ENCODE results near the gene CIAO2B. TPM values are rescaled to one million over a fixed set of nuclear protein-coding genes. Genes with fewer than 3 reads are reported as not detected.
A peak's percentile ranks its signal among the peaks of the same experiment; 100 is the strongest.
"Not testable (repeated sequence)": the region's sequence is repeated elsewhere in the genome, so short reads cannot be mapped to it uniquely, and the experiment has no call there.

CIAO2B gene
- total RNA-seq, 6 experiments from 2014 or later = 90.9 to 108 (median 98.6) TPM

DNA sequence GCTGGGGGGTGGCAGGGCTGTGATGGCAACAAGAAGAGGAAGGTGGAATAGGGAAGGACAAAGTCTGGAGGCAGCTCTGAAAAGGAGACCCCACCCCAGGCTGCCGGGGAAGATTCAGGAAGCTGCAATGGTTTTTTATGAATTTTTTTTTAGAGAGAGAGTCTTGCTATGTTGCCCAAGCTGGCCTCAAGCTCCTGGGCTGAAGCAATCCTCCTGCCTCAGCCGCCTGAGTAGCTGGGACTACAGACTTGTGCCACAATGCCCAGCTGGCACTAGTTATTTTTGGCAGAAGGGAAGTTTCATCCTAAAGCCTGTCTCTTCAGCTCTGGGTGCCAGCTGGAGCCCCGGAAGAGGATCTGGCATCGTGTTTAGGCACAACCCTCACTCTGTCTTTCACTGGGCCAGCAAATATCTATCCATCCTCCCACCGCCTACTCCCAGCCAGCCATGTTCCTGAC is 25.5 kb upstream of the CIAO2B start:
- Mint-ChIP-seq H3K36me3 (ENCODE audit: low read depth) (no peaks in the 10 kb centered on the region), H3K4me3 (no peak overlapping the region), H3K9me3 (no peaks in the 10 kb centered on the region), H3K4me1 (ENCODE audit: low read depth) (no peaks in the 10 kb centered on the region), H3K27me3 (ENCODE audit: insufficient read depth) (peaks cover 26% of the 10 kb centered on the region), H3K27ac (no peak overlapping the region; the same call in 1 of the 2 replicates)
- DNase-seq = no peak
- no peak for TF ChIP-seq CTCF (IDR thresholded peaks at IDR 0.05)

- Mint-ChIP-seq H3K36me3 (ENCODE audit: low read depth) (no peaks in the 10 kb centered on the region), H3K27me3 (ENCODE audit: insufficient read depth) (peaks cover 26% of the 10 kb centered on the region), H3K4me1 (ENCODE audit: low read depth) (peaks cover under 1% of the 10 kb centered on the region), H3K9me3 (no peaks in the 10 kb centered on the region), H3K27ac (no peak overlapping the region; the same call in 1 of the 2 replicates), H3K4me3 (no peak overlapping the region)
- no peak for DNase-seq
- TF ChIP-seq CTCF (IDR thresholded peaks at IDR 0.05) = no peak
Measured at GRCh38 chr16:66958857-66959703, 24.9 kb upstream of the CIAO2B start.

- DNase-seq = not testable (repeated sequence)
- H3K27me3 Mint-ChIP-seq (ENCODE audit: insufficient read depth) = peaks cover 20% of the 10 kb centered on the region
Measured at GRCh38 chr16:66956154-66956457, 21.9 kb upstream of the CIAO2B start.

DNA sequence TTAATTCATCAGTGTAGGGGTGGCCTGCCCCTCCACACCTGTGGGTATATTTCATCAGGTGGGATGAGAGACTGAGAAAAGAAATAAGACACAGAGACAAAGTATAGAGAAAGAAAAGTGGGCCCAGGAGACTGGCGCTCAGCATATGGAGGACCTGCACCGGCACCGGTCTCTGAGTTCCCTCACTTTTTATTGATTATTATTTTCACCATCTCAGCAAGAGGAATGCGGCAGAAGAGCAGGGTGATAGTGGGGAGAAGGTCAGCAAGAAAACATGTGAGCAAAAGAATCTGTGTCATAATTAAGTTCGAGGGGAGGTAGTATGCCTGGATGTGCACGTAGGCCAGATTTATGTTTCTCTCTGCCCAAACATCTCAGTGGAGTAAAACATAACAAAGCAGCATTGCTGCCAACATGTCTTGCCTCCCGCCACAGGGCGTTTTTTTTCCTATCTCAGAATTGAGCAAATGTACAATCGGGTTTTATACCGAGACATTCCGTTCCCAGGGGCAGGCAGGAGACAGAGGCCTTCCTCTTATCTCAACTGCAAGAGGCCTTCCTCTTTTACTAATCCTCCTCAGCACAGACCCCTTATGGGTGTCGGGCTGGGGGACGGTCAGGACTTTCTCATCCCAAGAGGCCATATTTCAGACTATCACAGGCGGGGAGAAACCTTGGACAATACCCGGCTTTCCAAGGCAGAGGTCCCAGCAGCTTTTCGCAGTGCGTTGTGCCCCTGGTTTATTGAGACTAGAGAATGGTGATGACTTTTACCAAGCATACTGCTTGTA is 21.4 kb upstream of the CIAO2B start:
- H3K27ac Mint-ChIP-seq; H3K4me3 Mint-ChIP-seq; DNase-seq; H3K36me3 Mint-ChIP-seq (ENCODE audit: low read depth): not testable (repeated sequence)
- Mint-ChIP-seq H3K9me3 (peaks cover 10% of the 10 kb centered on the region), H3K27me3 (ENCODE audit: insufficient read depth) (peaks cover 19% of the 10 kb centered on the region), H3K4me1 (ENCODE audit: low read depth) (peaks cover 13% of the 10 kb centered on the region)

More at GRCh38 chr16:66956154-66956457, 21.9 kb upstream of the CIAO2B start:
- not testable (repeated sequence) for H3K36me3 Mint-ChIP-seq (ENCODE audit: low read depth); H3K27ac Mint-ChIP-seq; H3K9me3 Mint-ChIP-seq; H3K4me3 Mint-ChIP-seq
- peaks cover 13% of the 10 kb centered on the region for H3K4me1 Mint-ChIP-seq (ENCODE audit: low read depth)

- DNase-seq = peak; percentile 71
- no peak overlapping the region; the same call in 1 of the 2 replicates for H3K4me3 Mint-ChIP-seq
- peaks cover 13% of the 10 kb centered on the region for H3K4me1 Mint-ChIP-seq (ENCODE audit: low read depth)
- peaks cover 8% of the 10 kb centered on the region for H3K36me3 Mint-ChIP-seq (ENCODE audit: low read depth)
- no peak overlapping the region for H3K27ac Mint-ChIP-seq
- TF ChIP-seq CTCF (IDR thresholded peaks at IDR 0.05) = peak; percentile 90
- H3K9me3 Mint-ChIP-seq = peaks cover 10% of the 10 kb centered on the region
- H3K27me3 Mint-ChIP-seq (ENCODE audit: insufficient read depth) = peaks cover 15% of the 10 kb centered on the region
Measured at GRCh38 chr16:66954097-66954659, 20.0 kb upstream of the CIAO2B start.

GRCh38 chr16:66953462-66954096 is 19.4 kb upstream of the CIAO2B start:
- no peak overlapping the region for H3K27ac Mint-ChIP-seq
- no peak for DNase-seq
- no peak overlapping the region; the same call in 1 of the 2 replicates for H3K4me3 Mint-ChIP-seq
- peaks cover 10% of the 10 kb centered on the region for H3K9me3 Mint-ChIP-seq
- peaks cover 11% of the 10 kb centered on the region for H3K27me3 Mint-ChIP-seq (ENCODE audit: insufficient read depth)
- peaks cover 8% of the 10 kb centered on the region for H3K36me3 Mint-ChIP-seq (ENCODE audit: low read depth)
- no peak for TF ChIP-seq CTCF (IDR thresholded peaks at IDR 0.05)
- H3K4me1 Mint-ChIP-seq (ENCODE audit: low read depth) = peaks cover 16% of the 10 kb centered on the region

All from HFFc6 (cell line).